NCI-H2227 (cell line): ENCODE results near the gene IFFO2.
"Not testable (repeated sequence)": the region's sequence is repeated elsewhere in the genome, so short reads cannot be mapped to it uniquely, and the experiment has no call there.

ENCODE experiments used
- DNase-seq: peaks from one replicate; lab custom pipeline; 2025; ENCODE audit not compliant: unreplicated experiment; lab: John Stamatoyannopoulos, UW

IFFO2 gene

GRCh38 chr1:18878538-18879214 lies 77.8 kb downstream of the IFFO2 start:
- no peak for DNase-seq

GRCh38 chr1:18877282-18877681 lies 79.2 kb downstream of the IFFO2 start:
- no peak for DNase-seq

- DNase-seq: no peak
Observed at GRCh38 chr1:18876210-18876609, 80.3 kb downstream of the IFFO2 start.

GRCh38 chr1:18875796-18876128 lies 80.7 kb downstream of the IFFO2 start:
- no peak for DNase-seq

GRCh38 chr1:18875107-18875795 lies 81.2 kb downstream of the IFFO2 start:
- DNase-seq: peak; percentile 91

- DNase-seq: no peak
Observed at GRCh38 chr1:18874600-18874999, 81.9 kb downstream of the IFFO2 start.

- no peak for DNase-seq
Observed at GRCh38 chr1:18874036-18874435, 82.4 kb downstream of the IFFO2 start.

- no peak for DNase-seq
Observed at GRCh38 chr1:18872071-18872611, 84.3 kb downstream of the IFFO2 start.

GRCh38 chr1:18871401-18872070 lies 84.9 kb downstream of the IFFO2 start:
- no peak for DNase-seq

- DNase-seq: no peak
Observed at GRCh38 chr1:18870957-18871356, 85.5 kb downstream of the IFFO2 start.

- not testable (repeated sequence) for DNase-seq
Observed at GRCh38 chr1:18870595-18870865, 85.9 kb downstream of the IFFO2 start.

GRCh38 chr1:18869847-18870594 lies 86.5 kb downstream of the IFFO2 start:
- DNase-seq: no peak

GRCh38 chr1:18868801-18869424 lies 87.6 kb downstream of the IFFO2 start:
- DNase-seq: no peak

- DNase-seq: no peak
Observed at GRCh38 chr1:18868354-18868753, 88.1 kb downstream of the IFFO2 start.

- DNase-seq: no peak
Observed at GRCh38 chr1:18866846-18867245, 89.6 kb downstream of the IFFO2 start.

- DNase-seq: no peak
Observed at GRCh38 chr1:18866314-18866713, 90.2 kb downstream of the IFFO2 start.

GRCh38 chr1:18865176-18865575 lies 91.3 kb downstream of the IFFO2 start:
- no peak for DNase-seq

GRCh38 chr1:18861590-18861989 lies 94.9 kb downstream of the IFFO2 start:
- DNase-seq: no peak

- DNase-seq: no peak
Observed at GRCh38 chr1:18861082-18861481, 95.4 kb downstream of the IFFO2 start.

GRCh38 chr1:18859560-18859959 lies 96.9 kb downstream of the IFFO2 start, which contains the start of gene TAS1R2:
TAS1R2 (minus strand) TSS chr1:18859660; CDS start chr1:18859660, 0 bp downstream.
- DNase-seq: no peak

- DNase-seq: no peak
Observed at GRCh38 chr1:18858070-18858688, 98.3 kb downstream of the IFFO2 start.
